ENCODE measurements around the gene KCNG3. TPM values are rescaled to one million over a fixed set of nuclear protein-coding genes. Genes with fewer than 3 reads are reported as not detected.

KCNG3 gene
- total RNA-seq, 1 experiment from 2014 or later: not detected

- H3K27me3 Mint-ChIP-seq (ENCODE audit: insufficient read depth, unreplicated experiment): no peaks in the 10 kb centered on the region
- no peaks in the 10 kb centered on the region for H3K9me3 Mint-ChIP-seq (ENCODE audit: unreplicated experiment)
- POLR2A ChIA-PET: no interaction called here
- no peak for TF ChIP-seq CTCF (IDR thresholded peaks at IDR 0.05; ENCODE audit: unreplicated experiment)
- H3K27ac Mint-ChIP-seq (ENCODE audit: low read depth, unreplicated experiment): no peak overlapping the region
- no peaks in the 10 kb centered on the region for H3K36me3 Mint-ChIP-seq (ENCODE audit: insufficient read depth, unreplicated experiment)
- BruUV-seq (replicated peaks): no TSS peak
- DNase-seq (ENCODE audit: unreplicated experiment): no peak
- CTCF ChIA-PET: no interaction called here
- H3K4me1 Mint-ChIP-seq (ENCODE audit: insufficient read depth, unreplicated experiment): no peaks in the 10 kb centered on the region
- intact Hi-C loops (cut with micrococcal nuclease): no loop called here
- H3K4me3 Mint-ChIP-seq (ENCODE audit: unreplicated experiment): no peak overlapping the region
Observed at GRCh38 chr2:42532397-42532796, 38.6 kb upstream of the KCNG3 start.

- Mint-ChIP-seq H3K9me3 (ENCODE audit: unreplicated experiment) (no peaks in the 10 kb centered on the region), H3K36me3 (ENCODE audit: insufficient read depth, unreplicated experiment) (no peaks in the 10 kb centered on the region), H3K4me1 (ENCODE audit: insufficient read depth, unreplicated experiment) (no peaks in the 10 kb centered on the region), H3K27me3 (ENCODE audit: insufficient read depth, unreplicated experiment) (no peaks in the 10 kb centered on the region), H3K4me3 (ENCODE audit: unreplicated experiment) (no peak overlapping the region), H3K27ac (ENCODE audit: low read depth, unreplicated experiment) (no peak overlapping the region)
- no peak for TF ChIP-seq CTCF (IDR thresholded peaks at IDR 0.05; ENCODE audit: unreplicated experiment)
- BruUV-seq (replicated peaks): no TSS peak
- ChIA-PET POLR2A (no interaction called here), CTCF (interaction anchor here (1.1 kb wide), 1 partner anchor 12 kb away, joined by 3 read pairs; no protein-coding TSS in a partner anchor)
- DNase-seq (ENCODE audit: unreplicated experiment): no peak
- intact Hi-C loops (cut with micrococcal nuclease): no loop called here
Observed at GRCh38 chr2:42523341-42523740, 29.6 kb upstream of the KCNG3 start.

- no peaks in the 10 kb centered on the region for H3K4me1 Mint-ChIP-seq (ENCODE audit: insufficient read depth, unreplicated experiment)
Observed at GRCh38 chr2:42522035-42522434, 28.3 kb upstream of the KCNG3 start.

GRCh38 chr2:42519624-42520023, 25.8 kb upstream of the KCNG3 start:
- BruUV-seq (replicated peaks): no TSS peak
- H3K9me3 Mint-ChIP-seq (ENCODE audit: unreplicated experiment): no peaks in the 10 kb centered on the region
- DNase-seq (ENCODE audit: unreplicated experiment): no peak
- H3K27me3 Mint-ChIP-seq (ENCODE audit: insufficient read depth, unreplicated experiment): no peaks in the 10 kb centered on the region
- POLR2A ChIA-PET: no interaction called here
- no peaks in the 10 kb centered on the region for H3K36me3 Mint-ChIP-seq (ENCODE audit: insufficient read depth, unreplicated experiment)
- H3K4me1 Mint-ChIP-seq (ENCODE audit: insufficient read depth, unreplicated experiment): no peaks in the 10 kb centered on the region
- no peak for TF ChIP-seq CTCF (IDR thresholded peaks at IDR 0.05; ENCODE audit: unreplicated experiment)
- CTCF ChIA-PET: no interaction called here
- H3K27ac Mint-ChIP-seq (ENCODE audit: low read depth, unreplicated experiment): no peak overlapping the region
- H3K4me3 Mint-ChIP-seq (ENCODE audit: unreplicated experiment): no peak overlapping the region
- intact Hi-C loops (cut with micrococcal nuclease): no loop called here

More at GRCh38 chr2:42522035-42522434, 28.3 kb upstream of the KCNG3 start:
- Mint-ChIP-seq H3K36me3 (ENCODE audit: insufficient read depth, unreplicated experiment) (no peaks in the 10 kb centered on the region), H3K27ac (ENCODE audit: low read depth, unreplicated experiment) (no peak overlapping the region), H3K4me3 (ENCODE audit: unreplicated experiment) (no peak overlapping the region), H3K9me3 (ENCODE audit: unreplicated experiment) (no peaks in the 10 kb centered on the region), H3K27me3 (ENCODE audit: insufficient read depth, unreplicated experiment) (no peaks in the 10 kb centered on the region)
- intact Hi-C loops (cut with micrococcal nuclease): no loop called here
- no TSS peak for BruUV-seq (replicated peaks)
- ChIA-PET POLR2A (no interaction called here), CTCF (interaction anchor here (0.5 kb wide), 1 partner anchor 336 kb away, joined by 3 read pairs; no protein-coding TSS in a partner anchor)
- DNase-seq (ENCODE audit: unreplicated experiment): no peak
- TF ChIP-seq CTCF (IDR thresholded peaks at IDR 0.05; ENCODE audit: unreplicated experiment): no peak
